Measurements from ENCODE around the gene LPP. TPM values are rescaled to one million over a fixed set of nuclear protein-coding genes. Genes with fewer than 3 reads are reported as not detected.

LPP gene
- polyA plus RNA-seq, 2 of the 4 experiments (the other 2 are of a cell fraction), result 11.0 to 30.8 TPM

- 95% methylated on average over 2 of the region's 2 CpGs for WGBS (ENCODE audit: missing lambda C conversion rate)
- Histone ChIP-seq H3K27ac (no peak overlapping the region), H3K4me1 (no peaks in the 10 kb centered on the region), H3K9me3 (no peaks in the 10 kb centered on the region), H3K4me3 (no peak overlapping the region), H3K4me2 (no peak overlapping the region)
- TF ChIP-seq JUN (IDR thresholded peaks at IDR 0.05) (no peak), MYC (IDR thresholded peaks at IDR 0.05; ENCODE audit: borderline replicate concordance, low read length) (no peak), HEYL (CRISPR knock-in tag; IDR thresholded peaks at IDR 0.05) (no peak), ESRRA (IDR thresholded peaks at IDR 0.05; ENCODE audit: borderline replicate concordance, low read length) (no peak), MAFK (IDR thresholded peaks at IDR 0.05; ENCODE audit: partially characterized antibody) (no peak), CBX8 (IDR thresholded peaks at IDR 0.05) (no peak), EHF (CRISPR knock-in tag; IDR thresholded peaks at IDR 0.05) (no peak), FOSL2 (IDR thresholded peaks at IDR 0.05) (no peak), FOSL2 (CRISPR knock-in tag; IDR thresholded peaks at IDR 0.05) (no peak), RAD21 (conservative IDR thresholded peaks at IDR 0.05 in 1 of 2, IDR thresholded peaks at IDR 0.05 in 1 of 2) (no peak), MAX (IDR thresholded peaks at IDR 0.05) (no peak)
- TF ChIP-seq, protein P1, sequence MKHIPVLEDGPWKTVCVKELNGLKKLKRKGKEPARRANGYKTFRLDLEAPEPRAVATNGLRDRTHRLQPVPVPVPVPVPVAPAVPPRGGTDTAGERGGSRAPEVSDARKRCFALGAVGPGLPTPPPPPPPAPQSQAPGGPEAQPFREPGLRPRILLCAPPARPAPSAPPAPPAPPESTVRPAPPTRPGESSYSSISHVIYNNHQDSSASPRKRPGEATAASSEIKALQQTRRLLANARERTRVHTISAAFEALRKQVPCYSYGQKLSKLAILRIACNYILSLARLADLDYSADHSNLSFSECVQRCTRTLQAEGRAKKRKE (CRISPR knock-in tag; IDR thresholded peaks at IDR 0.05; ENCODE audit: low read depth), result no peak
- TF ChIP-seq, protein P2, sequence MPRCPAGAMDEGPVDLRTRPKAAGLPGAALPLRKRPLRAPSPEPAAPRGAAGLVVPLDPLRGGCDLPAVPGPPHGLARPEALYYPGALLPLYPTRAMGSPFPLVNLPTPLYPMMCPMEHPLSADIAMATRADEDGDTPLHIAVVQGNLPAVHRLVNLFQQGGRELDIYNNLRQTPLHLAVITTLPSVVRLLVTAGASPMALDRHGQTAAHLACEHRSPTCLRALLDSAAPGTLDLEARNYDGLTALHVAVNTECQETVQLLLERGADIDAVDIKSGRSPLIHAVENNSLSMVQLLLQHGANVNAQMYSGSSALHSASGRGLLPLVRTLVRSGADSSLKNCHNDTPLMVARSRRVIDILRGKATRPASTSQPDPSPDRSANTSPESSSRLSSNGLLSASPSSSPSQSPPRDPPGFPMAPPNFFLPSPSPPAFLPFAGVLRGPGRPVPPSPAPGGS (IDR thresholded peaks at IDR 0.05), result no peak
- ChIA-PET POLR2A (no interaction called here), CTCF (no interaction called here)
- no peak for FAIRE-seq
- no peak for DNase-seq (ENCODE audit: low read depth in 1 of 2, low spot score in 1 of 2)
- ATAC-seq, result no peak
Measured at GRCh38 chr3:188661806-188662205, 507.8 kb downstream of the LPP start.

DNA sequence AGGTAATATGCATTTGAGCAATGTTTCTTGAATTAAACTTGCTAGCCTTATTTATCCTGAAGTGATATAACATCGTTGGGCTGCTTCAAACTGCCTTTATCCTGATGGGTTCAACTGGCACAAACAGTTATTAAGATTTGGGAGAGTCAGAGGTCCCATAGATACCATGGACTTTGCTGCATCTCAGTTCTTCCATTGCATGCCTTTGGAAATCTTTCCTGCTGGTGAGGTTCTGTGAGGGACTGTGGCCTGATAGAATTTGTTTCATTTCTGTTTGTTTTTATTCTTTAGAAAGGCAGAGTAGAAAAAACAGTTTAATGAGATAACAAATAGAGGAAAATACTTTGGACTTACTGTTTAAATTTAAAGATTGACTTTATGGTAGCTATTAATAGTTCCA, 508.3 kb downstream of the LPP start:
- Histone ChIP-seq H3K9me3 (no peaks in the 10 kb centered on the region), H3K27ac (no peak overlapping the region), H3K4me1 (no peaks in the 10 kb centered on the region), H3K4me3 (no peak overlapping the region), H3K4me2 (no peak overlapping the region)
- FAIRE-seq, result no peak
- WGBS (ENCODE audit: missing lambda C conversion rate), result 50% methylated on average over 1 of the region's 1 CpG
- DNase-seq (ENCODE audit: low read depth in 1 of 2, low spot score in 1 of 2), result no peak
- CTCF ChIA-PET, result no interaction called here
- ATAC-seq, result no peak
- TF ChIP-seq RFX5 (IDR thresholded peaks at IDR 0.05), result no peak
- TF ChIP-seq MAFK (IDR thresholded peaks at IDR 0.05; ENCODE audit: partially characterized antibody), result no peak
- no peak for TF ChIP-seq TP53 (CRISPR knock-in tag; IDR thresholded peaks at IDR 0.05)
- no peak for TF ChIP-seq NPAS2 (CRISPR knock-in tag; IDR thresholded peaks at IDR 0.05; ENCODE audit: borderline replicate concordance)
- no peak for TF ChIP-seq EP300 (IDR thresholded peaks at IDR 0.05)
- TF ChIP-seq CHD2 (IDR thresholded peaks at IDR 0.05; ENCODE audit: low read length, partially characterized antibody), result no peak
- TF ChIP-seq ZFP36 (IDR thresholded peaks at IDR 0.05; ENCODE audit: borderline replicate concordance, partially characterized antibody), result no peak
- TF ChIP-seq FOSB (CRISPR knock-in tag; IDR thresholded peaks at IDR 0.05), result no peak
- TF ChIP-seq GATA3 (IDR thresholded peaks at IDR 0.05; ENCODE audit: borderline replicate concordance), result no peak
- TF ChIP-seq NFE2L2 (conservative IDR thresholded peaks at IDR 0.05; ENCODE audit: low read length), result no peak
- TF ChIP-seq KDM1A (IDR thresholded peaks at IDR 0.05; ENCODE audit: low read depth), result no peak
- no peak for TF ChIP-seq PBX3 (IDR thresholded peaks at IDR 0.05)
- no peak for TF ChIP-seq JUN (IDR thresholded peaks at IDR 0.05)
- TF ChIP-seq MYC (IDR thresholded peaks at IDR 0.05; ENCODE audit: borderline replicate concordance, low read length), result no peak
- TF ChIP-seq, protein P3, sequence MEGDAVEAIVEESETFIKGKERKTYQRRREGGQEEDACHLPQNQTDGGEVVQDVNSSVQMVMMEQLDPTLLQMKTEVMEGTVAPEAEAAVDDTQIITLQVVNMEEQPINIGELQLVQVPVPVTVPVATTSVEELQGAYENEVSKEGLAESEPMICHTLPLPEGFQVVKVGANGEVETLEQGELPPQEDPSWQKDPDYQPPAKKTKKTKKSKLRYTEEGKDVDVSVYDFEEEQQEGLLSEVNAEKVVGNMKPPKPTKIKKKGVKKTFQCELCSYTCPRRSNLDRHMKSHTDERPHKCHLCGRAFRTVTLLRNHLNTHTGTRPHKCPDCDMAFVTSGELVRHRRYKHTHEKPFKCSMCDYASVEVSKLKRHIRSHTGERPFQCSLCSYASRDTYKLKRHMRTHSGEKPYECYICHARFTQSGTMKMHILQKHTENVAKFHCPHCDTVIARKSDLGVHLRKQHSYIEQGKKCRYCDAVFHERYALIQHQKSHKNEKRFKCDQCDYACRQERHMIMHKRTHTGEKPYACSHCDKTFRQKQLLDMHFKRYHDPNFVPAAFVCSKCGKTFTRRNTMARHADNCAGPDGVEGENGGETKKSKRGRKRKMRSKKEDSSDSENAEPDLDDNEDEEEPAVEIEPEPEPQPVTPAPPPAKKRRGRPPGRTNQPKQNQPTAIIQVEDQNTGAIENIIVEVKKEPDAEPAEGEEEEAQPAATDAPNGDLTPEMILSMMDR (IDR thresholded peaks at IDR 0.05), result no peak
- TF ChIP-seq RNF2 (IDR thresholded peaks at IDR 0.05; ENCODE audit: borderline replicate concordance, low read depth), result no peak
- TF ChIP-seq POLR2A (IDR thresholded peaks at IDR 0.05; ENCODE audit: low read length), result no peak
- POLR2A ChIA-PET, result no interaction called here
